Measurements from ENCODE around the gene NT5C.

DNA sequence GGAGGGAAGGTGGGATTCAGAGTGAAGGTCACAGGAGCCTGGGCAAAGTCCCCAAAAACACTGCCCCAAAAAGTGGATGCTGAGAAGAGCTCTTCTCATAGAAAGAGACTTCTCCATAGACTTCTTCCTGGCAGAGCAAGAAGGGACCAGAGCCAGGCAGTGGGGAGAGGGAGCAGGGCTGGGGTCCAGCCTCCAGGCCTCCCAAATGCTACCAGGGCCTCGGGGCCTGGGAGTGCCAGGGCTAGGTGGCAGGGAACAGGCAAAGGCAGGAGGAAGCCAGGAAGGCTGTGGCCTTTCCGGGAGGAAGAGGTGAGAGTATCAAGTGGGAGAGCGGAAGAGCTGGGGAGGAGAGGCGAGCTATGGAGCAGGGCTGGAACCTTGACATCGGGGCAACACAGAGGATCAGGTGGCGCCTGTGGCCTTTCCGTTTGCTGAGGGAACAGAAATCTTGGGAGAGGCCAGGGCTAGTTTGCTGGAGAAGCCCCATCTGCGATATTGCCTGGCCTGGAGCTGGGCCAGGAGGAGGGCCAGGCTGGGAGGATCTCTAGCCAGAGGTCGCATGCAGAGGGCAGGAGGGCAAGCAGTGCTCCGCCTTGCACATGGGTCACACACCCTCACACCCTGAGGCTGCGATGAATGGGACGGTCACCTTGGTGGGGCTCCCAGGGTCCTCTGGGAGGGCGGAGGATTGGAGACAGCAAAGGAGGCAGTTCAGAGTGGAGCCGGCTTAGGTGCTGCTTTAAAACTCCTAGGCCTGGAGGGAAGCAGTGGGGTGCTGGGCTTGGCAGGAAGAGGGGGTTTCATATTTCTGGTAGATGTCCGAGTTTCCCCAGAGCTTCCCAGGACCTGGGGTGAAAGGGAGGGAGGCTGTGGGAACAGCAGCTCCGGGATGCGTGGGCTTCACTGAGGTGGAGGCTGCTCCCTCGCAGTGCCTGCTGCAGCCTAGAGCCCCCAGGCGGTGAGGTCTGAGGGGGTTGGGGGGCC lies 40.4 kb downstream of the NT5C start:
- TF ChIP-seq, protein P1, sequence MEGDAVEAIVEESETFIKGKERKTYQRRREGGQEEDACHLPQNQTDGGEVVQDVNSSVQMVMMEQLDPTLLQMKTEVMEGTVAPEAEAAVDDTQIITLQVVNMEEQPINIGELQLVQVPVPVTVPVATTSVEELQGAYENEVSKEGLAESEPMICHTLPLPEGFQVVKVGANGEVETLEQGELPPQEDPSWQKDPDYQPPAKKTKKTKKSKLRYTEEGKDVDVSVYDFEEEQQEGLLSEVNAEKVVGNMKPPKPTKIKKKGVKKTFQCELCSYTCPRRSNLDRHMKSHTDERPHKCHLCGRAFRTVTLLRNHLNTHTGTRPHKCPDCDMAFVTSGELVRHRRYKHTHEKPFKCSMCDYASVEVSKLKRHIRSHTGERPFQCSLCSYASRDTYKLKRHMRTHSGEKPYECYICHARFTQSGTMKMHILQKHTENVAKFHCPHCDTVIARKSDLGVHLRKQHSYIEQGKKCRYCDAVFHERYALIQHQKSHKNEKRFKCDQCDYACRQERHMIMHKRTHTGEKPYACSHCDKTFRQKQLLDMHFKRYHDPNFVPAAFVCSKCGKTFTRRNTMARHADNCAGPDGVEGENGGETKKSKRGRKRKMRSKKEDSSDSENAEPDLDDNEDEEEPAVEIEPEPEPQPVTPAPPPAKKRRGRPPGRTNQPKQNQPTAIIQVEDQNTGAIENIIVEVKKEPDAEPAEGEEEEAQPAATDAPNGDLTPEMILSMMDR (IDR thresholded peaks at IDR 0.05): no peak
- TF ChIP-seq POLR2A (IDR thresholded peaks at IDR 0.05): no peak
